ENCODE measurements around the gene CACNG4.

CACNG4 gene

GRCh38 chr17:67063141-67063540 is 98.6 kb downstream of the CACNG4 start:
- in situ Hi-C loops (cut with HindIII; ENCODE audit: low sequenced_read_pairs), result no loop called here
- no peak for DNase-seq (ENCODE audit: low read depth, low spot score)
- TF ChIP-seq CTCF (IDR thresholded peaks at IDR 0.05; ENCODE audit: low read depth, low read length), result no peak

GRCh38 chr17:67066717-67067116 is 102.2 kb downstream of the CACNG4 start:
- H3K4me3 ChIP-seq (ENCODE audit: low read depth, low read length), result no peak overlapping the region
- TF ChIP-seq CTCF (IDR thresholded peaks at IDR 0.05; ENCODE audit: low read depth, low read length), result no peak
- in situ Hi-C loops (cut with HindIII; ENCODE audit: low sequenced_read_pairs), result no loop called here
- DNase-seq (ENCODE audit: low read depth, low spot score), result no peak

More at GRCh38 chr17:67063141-67063540, 98.6 kb downstream of the CACNG4 start:
- no peak overlapping the region for H3K4me3 ChIP-seq (ENCODE audit: low read depth, low read length)

- no peak for DNase-seq (ENCODE audit: low read depth, low spot score)
- no peak for TF ChIP-seq CTCF (IDR thresholded peaks at IDR 0.05; ENCODE audit: low read depth, low read length)
- no peak overlapping the region for H3K4me3 ChIP-seq (ENCODE audit: low read depth, low read length)
- in situ Hi-C loops (cut with HindIII; ENCODE audit: low sequenced_read_pairs), result no loop called here
These were observed 103.3 kb downstream of the CACNG4 start for GRCh38 chr17:67067571-67068482.

- in situ Hi-C loops (cut with HindIII; ENCODE audit: low sequenced_read_pairs), result no loop called here
- DNase-seq (ENCODE audit: low read depth, low spot score), result no peak
- H3K4me3 ChIP-seq (ENCODE audit: low read depth, low read length), result no peak overlapping the region
- TF ChIP-seq CTCF (IDR thresholded peaks at IDR 0.05; ENCODE audit: low read depth, low read length), result no peak
These were observed 104.5 kb downstream of the CACNG4 start for GRCh38 chr17:67068999-67069398.

GRCh38 chr17:67069603-67070136 is 105.2 kb downstream of the CACNG4 start:
- no peak for TF ChIP-seq CTCF (IDR thresholded peaks at IDR 0.05; ENCODE audit: low read depth, low read length)
- in situ Hi-C loops (cut with HindIII; ENCODE audit: low sequenced_read_pairs), result no loop called here
- no peak for DNase-seq (ENCODE audit: low read depth, low spot score)
- no peak overlapping the region for H3K4me3 ChIP-seq (ENCODE audit: low read depth, low read length)

- in situ Hi-C loops (cut with HindIII; ENCODE audit: low sequenced_read_pairs), result no loop called here
- no peak for TF ChIP-seq CTCF (IDR thresholded peaks at IDR 0.05; ENCODE audit: low read depth, low read length)
- no peak overlapping the region for H3K4me3 ChIP-seq (ENCODE audit: low read depth, low read length)
- no peak for DNase-seq (ENCODE audit: low read depth, low spot score)
These were observed 107.1 kb downstream of the CACNG4 start for GRCh38 chr17:67071595-67071994.

All from astrocyte of the spinal cord (primary cell).